GM12891 (cell line): ENCODE measurements around the gene EIF1AD.

Experiments used
- PAX5 ChIP-seq: IDR thresholded peaks from 2 replicates; pipeline ENCODE4 v1.6.1; 2011; ENCODE audit warnings: low read length, moderate library complexity, mild to moderate bottlenecking; ENCODE audit not compliant: insufficient read depth, severe bottlenecking
- POLR2A ChIP-seq: IDR thresholded peaks from 2 replicates; pipeline ENCODE4 v1.6.1; 2011; ENCODE audit warnings: low read depth, low read length, control low read depth
- POLR2AphosphoS5 ChIP-seq: IDR thresholded peaks from 2 replicates; pipeline ENCODE4 v1.6.1; 2011; ENCODE audit warnings: low read depth, low read length, control low read depth
- POU2F2 ChIP-seq: IDR thresholded peaks from 2 replicates; pipeline ENCODE4 v1.6.1; 2011; ENCODE audit warnings: low read depth, mild to moderate bottlenecking, control low read depth, low read length, moderate library complexity
- SPI1 ChIP-seq: IDR thresholded peaks from 2 replicates; pipeline ENCODE4 v1.6.1; 2011; ENCODE audit warnings: low read depth, low read length, control low read depth
- TAF1 ChIP-seq: IDR thresholded peaks from 2 replicates; pipeline ENCODE4 v1.6.1; 2011; ENCODE audit warnings: low read depth, low read length, control low read depth

DNA sequence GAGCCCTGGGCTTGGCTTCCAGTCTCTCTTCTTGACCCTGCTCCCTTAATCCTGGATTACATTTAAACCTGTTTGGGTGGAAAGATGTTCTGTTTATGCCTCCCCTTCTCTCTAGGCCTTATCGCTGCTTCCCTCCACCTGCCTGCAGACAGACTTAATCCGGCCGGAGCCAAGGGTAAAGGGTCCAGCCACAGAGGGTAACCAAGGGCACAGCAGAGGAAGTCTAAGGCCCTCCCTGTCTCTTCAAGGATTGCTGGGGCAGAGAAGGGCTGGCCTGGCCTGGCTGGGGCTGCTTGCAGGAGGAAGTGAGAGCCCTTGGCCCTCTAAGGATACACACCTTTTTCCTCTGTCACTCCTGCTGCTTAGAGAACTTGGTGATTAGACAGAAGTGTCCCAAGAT lies 44.9 kb upstream of the EIF1AD start:
- TF ChIP-seq TAF1 (no peak), POLR2A (no peak), POLR2AphosphoS5 (no peak), SPI1 (peak; percentile 45; the same call in 1 of the 2 replicates), POU2F2 (no peak), PAX5 (no peak)
